ENCODE data around the gene RPA1. TPM values are rescaled to one million over a fixed set of nuclear protein-coding genes. Genes with fewer than 3 reads are reported as not detected.

The RPA1 gene
- total RNA-seq, 2 donors from 2014 or later: 63.4 to 105 TPM

- no peaks in the 10 kb centered on the region for H3K27me3 ChIP-seq
- H3K36me3 ChIP-seq: no peaks in the 10 kb centered on the region
- DNase-seq: no peak
- intact Hi-C loops (cut with DNase I): no loop called here
- H3K4me1 ChIP-seq: no peaks in the 10 kb centered on the region
- no peak overlapping the region for H3K4me3 ChIP-seq
- TF ChIP-seq, protein P1, sequence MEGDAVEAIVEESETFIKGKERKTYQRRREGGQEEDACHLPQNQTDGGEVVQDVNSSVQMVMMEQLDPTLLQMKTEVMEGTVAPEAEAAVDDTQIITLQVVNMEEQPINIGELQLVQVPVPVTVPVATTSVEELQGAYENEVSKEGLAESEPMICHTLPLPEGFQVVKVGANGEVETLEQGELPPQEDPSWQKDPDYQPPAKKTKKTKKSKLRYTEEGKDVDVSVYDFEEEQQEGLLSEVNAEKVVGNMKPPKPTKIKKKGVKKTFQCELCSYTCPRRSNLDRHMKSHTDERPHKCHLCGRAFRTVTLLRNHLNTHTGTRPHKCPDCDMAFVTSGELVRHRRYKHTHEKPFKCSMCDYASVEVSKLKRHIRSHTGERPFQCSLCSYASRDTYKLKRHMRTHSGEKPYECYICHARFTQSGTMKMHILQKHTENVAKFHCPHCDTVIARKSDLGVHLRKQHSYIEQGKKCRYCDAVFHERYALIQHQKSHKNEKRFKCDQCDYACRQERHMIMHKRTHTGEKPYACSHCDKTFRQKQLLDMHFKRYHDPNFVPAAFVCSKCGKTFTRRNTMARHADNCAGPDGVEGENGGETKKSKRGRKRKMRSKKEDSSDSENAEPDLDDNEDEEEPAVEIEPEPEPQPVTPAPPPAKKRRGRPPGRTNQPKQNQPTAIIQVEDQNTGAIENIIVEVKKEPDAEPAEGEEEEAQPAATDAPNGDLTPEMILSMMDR (IDR thresholded peaks at IDR 0.05): no peak
- no peak overlapping the region for H3K9ac ChIP-seq (ENCODE audit: low read depth in 2 of 2, low read length in 2 of 2)
- no peaks in the 10 kb centered on the region for H3K9me3 ChIP-seq
- no peak overlapping the region for H3K27ac ChIP-seq
These were observed 113.0 kb downstream of the RPA1 start for GRCh38 chr17:1942666-1943435.

DNA sequence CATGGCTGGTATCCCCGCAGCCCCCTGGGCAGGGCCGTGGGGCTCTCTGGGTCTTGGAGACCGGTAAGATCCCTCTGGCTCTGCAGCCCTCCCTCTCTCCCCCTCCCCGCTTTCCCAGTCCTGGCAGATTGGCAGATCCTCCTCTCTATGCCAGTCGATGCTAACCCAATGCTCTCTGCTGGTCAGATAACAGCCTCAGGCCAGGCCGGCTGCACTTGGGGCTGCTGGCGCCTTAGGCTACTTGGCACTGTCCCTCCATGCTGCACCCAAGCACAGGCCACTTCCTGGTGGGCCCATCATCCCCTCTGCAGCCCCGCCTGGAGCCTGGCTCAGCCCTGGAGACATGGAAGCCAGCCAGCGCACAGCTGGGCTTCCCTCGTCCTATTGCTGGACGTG, 113.6 kb downstream of the RPA1 start:
- Histone ChIP-seq H3K27me3 (no peaks in the 10 kb centered on the region), H3K9me3 (no peaks in the 10 kb centered on the region), H3K9ac (ENCODE audit: low read depth in 2 of 2, low read length in 2 of 2) (no peak overlapping the region), H3K27ac (no peak overlapping the region), H3K4me3 (no peak overlapping the region), H3K36me3 (no peaks in the 10 kb centered on the region), H3K4me1 (no peaks in the 10 kb centered on the region)
- intact Hi-C loops (cut with DNase I): no loop called here
- no peak for DNase-seq
- TF ChIP-seq, protein P1 (IDR thresholded peaks at IDR 0.05): no peak

DNA sequence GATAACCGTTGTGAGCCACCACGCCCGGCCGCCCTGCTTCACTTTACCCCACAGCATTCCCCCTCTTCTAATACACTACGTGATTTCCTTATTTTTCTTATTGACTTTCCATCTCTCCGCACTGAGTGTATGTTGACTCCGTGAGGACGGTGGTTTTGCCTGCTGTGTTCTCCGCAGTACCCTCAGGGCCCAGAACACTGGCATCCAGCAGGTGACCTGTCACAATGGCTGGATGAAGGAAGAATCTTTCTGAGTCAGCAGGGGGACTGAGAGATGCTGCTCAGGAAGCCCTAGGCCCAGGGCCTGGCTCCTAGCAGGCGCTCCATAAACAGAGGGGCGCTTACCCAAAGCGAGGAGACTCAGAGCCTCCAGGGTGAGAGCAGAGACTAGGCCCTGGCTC, 115.8 kb downstream of the RPA1 start:
- intact Hi-C loops (cut with DNase I): no loop called here

GRCh38 chr17:1946021-1946932, 116.5 kb downstream of the RPA1 start:
- H3K9ac ChIP-seq (ENCODE audit: low read depth in 2 of 2, low read length in 2 of 2): no peak overlapping the region
- no peaks in the 10 kb centered on the region for H3K36me3 ChIP-seq
- H3K4me1 ChIP-seq: no peaks in the 10 kb centered on the region
- no peak for DNase-seq
- intact Hi-C loops (cut with DNase I): no loop called here
- H3K4me3 ChIP-seq: no peak overlapping the region
- H3K27ac ChIP-seq: no peak overlapping the region
- H3K27me3 ChIP-seq: no peaks in the 10 kb centered on the region
- TF ChIP-seq, protein P1 (IDR thresholded peaks at IDR 0.05): no peak
- no peaks in the 10 kb centered on the region for H3K9me3 ChIP-seq

More for the DNA sequence above, 115.8 kb downstream of the RPA1 start:
- DNase-seq: no peak
- H3K9ac ChIP-seq (ENCODE audit: low read depth in 2 of 2, low read length in 2 of 2): no peak overlapping the region
- TF ChIP-seq, protein P1 (IDR thresholded peaks at IDR 0.05): no peak
- no peaks in the 10 kb centered on the region for H3K27me3 ChIP-seq
- H3K36me3 ChIP-seq: no peaks in the 10 kb centered on the region
- no peak overlapping the region for H3K4me3 ChIP-seq
- no peaks in the 10 kb centered on the region for H3K4me1 ChIP-seq
- H3K27ac ChIP-seq: no peak overlapping the region
- H3K9me3 ChIP-seq: no peaks in the 10 kb centered on the region

DNA sequence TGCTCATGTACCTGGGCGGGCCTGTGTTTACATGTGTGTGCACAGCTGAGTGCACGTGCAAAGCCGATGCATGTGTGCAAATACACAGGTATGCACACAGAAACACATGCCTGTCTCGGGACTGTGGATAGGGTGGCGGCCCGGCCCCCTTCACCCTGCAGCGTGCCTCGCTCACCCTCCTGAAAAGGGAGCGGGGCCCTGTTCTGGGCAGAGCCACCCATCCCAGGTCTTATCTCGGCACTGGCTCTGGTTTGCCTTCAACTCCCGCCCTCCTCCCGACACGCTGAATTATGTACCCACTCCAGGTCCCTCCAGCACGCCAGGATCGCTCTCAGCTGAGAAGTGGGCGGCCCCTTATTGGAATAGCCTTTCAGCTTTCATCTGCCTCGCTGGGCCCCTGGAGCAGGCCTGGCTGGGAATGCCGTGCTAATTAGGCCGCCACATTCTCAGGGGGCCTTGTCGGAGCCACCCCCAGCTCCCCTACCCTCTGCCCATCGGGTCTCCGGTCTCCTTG, 117.5 kb downstream of the RPA1 start:
- H3K4me3 ChIP-seq: no peak overlapping the region
- H3K36me3 ChIP-seq: no peaks in the 10 kb centered on the region
- H3K9ac ChIP-seq (ENCODE audit: low read depth in 2 of 2, low read length in 2 of 2): no peak overlapping the region
- no peaks in the 10 kb centered on the region for H3K4me1 ChIP-seq
- DNase-seq: no peak
- TF ChIP-seq, protein P1 (IDR thresholded peaks at IDR 0.05): no peak
- no peaks in the 10 kb centered on the region for H3K9me3 ChIP-seq
- H3K27me3 ChIP-seq: no peaks in the 10 kb centered on the region
- intact Hi-C loops (cut with DNase I): no loop called here
- no peak overlapping the region for H3K27ac ChIP-seq

All from colonic mucosa (tissue), 4 donors.